SK-N-SH (cell line): ENCODE data around the gene TBX6.

Experiments
- CTCF ChIP-seq: fragments of 200-600 bp; sonication (generic); IDR thresholded peaks from 2 replicates; pipeline ENCODE4 v1.6.1; 2017; ENCODE audit warnings: antibody characterized with exemption, mild to moderate bottlenecking, moderate library complexity
- EZH2phosphoT487 ChIP-seq: fragments of 200-600 bp; sonication (generic); IDR thresholded peaks from 2 replicates; pipeline ENCODE4 v1.6.1; 2017; ENCODE audit warnings: low read depth, mixed run types, mild to moderate bottlenecking, antibody characterized with exemption, moderate library complexity, borderline replicate concordance
- GABPA ChIP-seq: IDR thresholded peaks from 2 replicates; pipeline ENCODE4 v1.4.0; 2012; ENCODE audit warnings: low read depth, mild to moderate bottlenecking
- GATA2 ChIP-seq: sonication (generic); formaldehyde crosslinking; IDR thresholded peaks from 2 replicates; pipeline ENCODE4 v1.5.0; 2020; ENCODE audit warnings: mild to moderate bottlenecking, missing genetic modification reagents
- IRF3 ChIP-seq: fragments of 150-350 bp; IDR thresholded peaks from 2 replicates; pipeline ENCODE4 v1.6.1; 2016; ENCODE audit warnings: mild to moderate bottlenecking, low read depth, low read length
- MXI1 ChIP-seq: IDR thresholded peaks from 2 replicates; pipeline ENCODE4 v1.6.1; 2012; ENCODE audit warnings: mild to moderate bottlenecking, low read depth, low read length, improper control_type of control experiment
- POLR2AphosphoS5 ChIP-seq: IDR thresholded peaks from 2 replicates; pipeline ENCODE4 v1.6.1; 2012; ENCODE audit warnings: low read depth, low read length
- REST ChIP-seq: IDR thresholded peaks from 2 replicates; pipeline ENCODE4 v1.6.1; 2012; ENCODE audit warnings: mild to moderate bottlenecking, low read depth, low read length, moderate library complexity
- USF2 ChIP-seq: fragments of 150-350 bp; IDR thresholded peaks from 2 replicates; pipeline ENCODE4 v1.6.1; 2017; ENCODE audit warnings: antibody characterized with exemption, low read length, low read depth, borderline replicate concordance

- TF ChIP-seq CTCF = no peak
- no peak for TF ChIP-seq POLR2AphosphoS5
- TF ChIP-seq MXI1 = no peak
- TF ChIP-seq GABPA = no peak
- no peak for TF ChIP-seq GATA2 (CRISPR knock-in tag)
- TF ChIP-seq EZH2phosphoT487 = no peak
- TF ChIP-seq IRF3 = no peak
- no peak for TF ChIP-seq REST
- no peak for TF ChIP-seq USF2
Observed at GRCh38 chr16:30060836-30061554, 30.7 kb downstream of the TBX6 start.
